ACHN (cell line): ENCODE measurements around the gene FHIT.

Experiments used
- DNase-seq: peaks from one replicate; pipeline ENCODE4 v3.0.0-alpha.2; 2015
- in situ Hi-C: cut with HindIII; loops from 2 replicates; pipeline ENCODE4 v1.10.0; 2017; ENCODE audit warnings: low sequenced_read_pairs, low pct_ligation_motif_present, low pct_unique_long_range_greater_than_20kb

The FHIT gene

GRCh38 chr3:60669636-60670035 lies 581.6 kb downstream of the FHIT start:
- in situ Hi-C loops, result no loop called here
- no peak for DNase-seq

GRCh38 chr3:60660026-60660425 lies 591.2 kb downstream of the FHIT start:
- no peak for DNase-seq
- in situ Hi-C loops, result no loop called here

GRCh38 chr3:60659098-60659497 lies 592.2 kb downstream of the FHIT start:
- DNase-seq, result no peak
- in situ Hi-C loops, result no loop called here

GRCh38 chr3:60657972-60658371 lies 593.3 kb downstream of the FHIT start:
- in situ Hi-C loops, result no loop called here

GRCh38 chr3:60652829-60653228 lies 598.4 kb downstream of the FHIT start:
- in situ Hi-C loops, result no loop called here
- DNase-seq, result no peak

More at GRCh38 chr3:60657972-60658371, 593.3 kb downstream of the FHIT start:
- DNase-seq, result no peak

GRCh38 chr3:60651799-60652198 lies 599.5 kb downstream of the FHIT start:
- no peak for DNase-seq
- in situ Hi-C loops, result no loop called here

GRCh38 chr3:60650171-60650570 lies 601.1 kb downstream of the FHIT start:
- in situ Hi-C loops, result no loop called here
- peak; percentile 7 for DNase-seq

GRCh38 chr3:60645801-60646200 lies 605.5 kb downstream of the FHIT start:
- in situ Hi-C loops, result no loop called here

GRCh38 chr3:60643831-60644230 lies 607.4 kb downstream of the FHIT start:
- in situ Hi-C loops, result no loop called here
- no peak for DNase-seq

More at GRCh38 chr3:60645801-60646200, 605.5 kb downstream of the FHIT start:
- no peak for DNase-seq

GRCh38 chr3:60641354-60641753 lies 609.9 kb downstream of the FHIT start:
- in situ Hi-C loops, result no loop called here
- no peak for DNase-seq

GRCh38 chr3:60636846-60637245 lies 614.4 kb downstream of the FHIT start:
- in situ Hi-C loops, result no loop called here
- peak; percentile 40 for DNase-seq

GRCh38 chr3:60633644-60634043 lies 617.6 kb downstream of the FHIT start:
- in situ Hi-C loops, result no loop called here
- no peak for DNase-seq

- DNase-seq, result no peak
- in situ Hi-C loops, result no loop called here
Observed at GRCh38 chr3:60631509-60631908, 619.7 kb downstream of the FHIT start.

GRCh38 chr3:60630953-60631352 lies 620.3 kb downstream of the FHIT start:
- DNase-seq, result no peak
- in situ Hi-C loops, result no loop called here

GRCh38 chr3:60629816-60630215 lies 621.4 kb downstream of the FHIT start:
- in situ Hi-C loops, result no loop called here
- no peak for DNase-seq

GRCh38 chr3:60622349-60622748 lies 628.9 kb downstream of the FHIT start:
- DNase-seq, result no peak
- in situ Hi-C loops, result no loop called here

- in situ Hi-C loops, result no loop called here
- no peak for DNase-seq
Observed at GRCh38 chr3:60617188-60617587, 634.1 kb downstream of the FHIT start.

GRCh38 chr3:60613769-60614303 lies 637.4 kb downstream of the FHIT start:
- in situ Hi-C loops, result no loop called here
- DNase-seq, result no peak

GRCh38 chr3:60610441-60611112 lies 640.7 kb downstream of the FHIT start:
- in situ Hi-C loops, result no loop called here
- no peak for DNase-seq

GRCh38 chr3:60609446-60609845 lies 641.8 kb downstream of the FHIT start:
- in situ Hi-C loops, result no loop called here
- peak; percentile 10 for DNase-seq
